HepG2 (cell line): ENCODE measurements around the gene SRC. TPM values are rescaled to one million over a fixed set of nuclear protein-coding genes. Genes with fewer than 3 reads are reported as not detected.

Experiments used
- ATAC-seq: fragments of 200-7000 bp; cut with Tn5 transposase; 3 replicates; pipeline ENCODE4 v1.9.1; 2020; ENCODE audit warnings: mild to moderate bottlenecking, moderate library complexity
- BruUV-seq: library from RNA; stranded (reverse); fragments of 400-500 nt; replicated peaks from 2 replicates; lab custom pipeline; 2021; lab: Mats Ljungman, UMichigan
- CTCF ChIA-PET: fragments of 300-600 bp; formaldehyde crosslinking; extraction: SDS; loops from one replicate; lab custom pipeline; 2021; ENCODE audit warnings: low total read pairs, inconsistent platforms, low intra/inter-chr PET ratio; lab: Yijun Ruan, JAX
- POLR2A ChIA-PET: fragments of 350-600 bp; sonication (Branson Sonifier 250); formaldehyde crosslinking; loops from one replicate; lab custom pipeline; 2020; ENCODE audit warnings: antibody characterized with exemption, inconsistent platforms; lab: Yijun Ruan, JAX
- DNase-seq: peaks from one replicate; pipeline ENCODE4 v3.0.0-alpha.2; 2015; ENCODE audit warnings: low spot score
- FAIRE-seq: peaks from 3 replicates; lab custom pipeline; 2011; peaks lifted over from hg19 to GRCh38; lab: Jason Lieb, UNC
- H2AFZ ChIP-seq: one replicate; pipeline ENCODE4 v1.6.1; 2011; ENCODE audit warnings: low read length, inconsistent platforms
- H3K27ac ChIP-seq: fragments of 300-600 bp; 3 replicates; pipeline ENCODE4 v1.8.0; 2011; ENCODE audit warnings: mixed run types, mild to moderate bottlenecking, mixed read lengths, low read length, inconsistent platforms; ENCODE audit not compliant: insufficient read depth; ENCODE audit errors: extremely low read length
- H3K27me3 ChIP-seq, 2 experiments: fragments of 200-600 bp in 1 of 2; 2 replicates in 1 of 2; 3 replicates in 1 of 2; pipeline versions ENCODE4 v1.6.0 to v1.8.0; 2011; ENCODE audit warnings: low read length in 2 of 2, mild to moderate bottlenecking in 2 of 2, moderate library complexity in 2 of 2, inconsistent platforms in 1 of 2; ENCODE audit not compliant: insufficient read depth in 2 of 2, control insufficient read depth in 1 of 2
- H3K36me3 ChIP-seq, 2 experiments: fragments of 200-600 bp in 1 of 2; replicated peaks in 1 of 2; 2 replicates in 1 of 2; 3 replicates in 1 of 2; pipeline versions ENCODE4 v1.5.1 to v1.8.0; 2011; ENCODE audit warnings: low read length in 2 of 2, inconsistent platforms in 1 of 2; ENCODE audit not compliant: insufficient read depth in 2 of 2, control insufficient read depth in 1 of 2
- H3K4me1 ChIP-seq: 2 replicates; pipeline ENCODE4 v1.5.1; 2012; ENCODE audit warnings: low read length, inconsistent platforms; ENCODE audit not compliant: insufficient read depth
- H3K4me2 ChIP-seq: 2 replicates; pipeline ENCODE4 v1.6.0; 2011; ENCODE audit warnings: low read depth, low read length, inconsistent platforms
- H3K4me3 ChIP-seq, 3 experiments: fragments of 200-600 bp in 1 of 3; sonication (generic), shearing (Covaris generic) in 1 of 3; replicated peaks in 1 of 3; 2 replicates each; pipeline ENCODE4 v1.5.1; 2011 to 2016; ENCODE audit warnings: low read length in 3 of 3, inconsistent platforms in 2 of 3, low read depth in 2 of 3, mild to moderate bottlenecking in 2 of 3, control low read depth in 1 of 3, mixed read lengths in 1 of 3; ENCODE audit not compliant: insufficient read depth in 1 of 3
- H3K79me2 ChIP-seq: one replicate; pipeline ENCODE4 v1.6.1; 2011; ENCODE audit warnings: low read length, inconsistent platforms; ENCODE audit not compliant: insufficient read depth
- H3K9ac ChIP-seq: 2 replicates; pipeline ENCODE4 v1.6.0; 2011; ENCODE audit warnings: mild to moderate bottlenecking, low read depth, low read length, inconsistent platforms; ENCODE audit not compliant: insufficient read depth
- H3K9me3 ChIP-seq: 2 replicates; pipeline ENCODE4 v1.5.1; 2012; ENCODE audit warnings: mild to moderate bottlenecking, low read length
- H4K20me1 ChIP-seq: 2 replicates; pipeline ENCODE4 v1.6.0; 2011; ENCODE audit warnings: inconsistent platforms, mild to moderate bottlenecking, low read length, moderate library complexity; ENCODE audit not compliant: insufficient read depth
- ARNT ChIP-seq: fragments of 450-650 bp; IDR thresholded peaks from 2 replicates; pipeline ENCODE4 v1.6.1; 2017
- CENPT ChIP-seq: sonication (generic); formaldehyde crosslinking; IDR thresholded peaks from 2 replicates; pipeline ENCODE4 v1.8.0; 2022; ENCODE audit warnings: low read depth, mild to moderate bottlenecking, moderate library complexity, missing genetic modification reagents
- FOXA1 ChIP-seq, 2 experiments: fragments of 450-650 bp in 1 of 2; sonication (generic) in 1 of 2; formaldehyde crosslinking in 1 of 2; IDR thresholded peaks; 2 replicates each; pipeline versions ENCODE4 v1.4.0 to v1.6.1; 2016 to 2020; ENCODE audit warnings: missing genetic modification reagents in 1 of 2
- HCFC1 ChIP-seq: fragments of 150-350 bp; IDR thresholded peaks from 2 replicates; pipeline ENCODE4 v1.6.1; 2014; ENCODE audit warnings: low read depth, low read length
- NFE2 ChIP-seq: sonication (generic); formaldehyde crosslinking; IDR thresholded peaks from 2 replicates; pipeline ENCODE4 v1.4.0; 2020; ENCODE audit warnings: missing genetic modification reagents
- NFRKB ChIP-seq: fragments of 450-650 bp; IDR thresholded peaks from 2 replicates; pipeline ENCODE4 v1.6.1; 2017
- RARA ChIP-seq: IDR thresholded peaks from 2 replicates; pipeline ENCODE4 v1.6.1; 2016; ENCODE audit warnings: missing genetic modification reagents, missing compliant biosample characterization
- SIN3B ChIP-seq: fragments of 150-350 bp; IDR thresholded peaks from 2 replicates; pipeline ENCODE4 v1.6.1; 2014; ENCODE audit warnings: low read length
- SOX13 ChIP-seq, 3 experiments: fragments of 450-650 bp in 1 of 3; sonication (generic) in 1 of 3; formaldehyde crosslinking in 1 of 3; IDR thresholded peaks in 2 of 3; conservative IDR thresholded peaks in 1 of 3; 2 replicates each; pipeline versions ENCODE4 v1.5.0 to v1.6.1; 2016 to 2020; ENCODE audit warnings: antibody characterized with exemption in 1 of 3, mild to moderate bottlenecking in 1 of 3, missing compliant biosample characterization in 1 of 3, missing genetic modification reagents in 1 of 3, moderate library complexity in 1 of 3
- SRY ChIP-seq: sonication (generic); formaldehyde crosslinking; IDR thresholded peaks from 2 replicates; pipeline ENCODE4 v1.8.0; 2022; ENCODE audit warnings: mild to moderate bottlenecking, missing genetic modification reagents
- ZFP1 ChIP-seq: IDR thresholded peaks from 2 replicates; pipeline ENCODE4 v1.6.1; 2016
- ZFP41 ChIP-seq: sonication (generic); formaldehyde crosslinking; IDR thresholded peaks from 2 replicates; pipeline ENCODE4 v1.4.0; 2020; ENCODE audit warnings: mild to moderate bottlenecking, missing genetic modification reagents, borderline replicate concordance
- ZMAT3 ChIP-seq: sonication (generic); formaldehyde crosslinking; conservative IDR thresholded peaks from 2 replicates; pipeline ENCODE4 v1.7.0; 2021; ENCODE audit warnings: missing genetic modification reagents
- ZNF207 ChIP-seq: fragments of 450-650 bp; IDR thresholded peaks from 2 replicates; pipeline ENCODE4 v1.6.1; 2016; ENCODE audit warnings: antibody characterized with exemption, borderline replicate concordance
- ZNF282 ChIP-seq: fragments of 450-650 bp; IDR thresholded peaks from 2 replicates; pipeline ENCODE4 v1.6.1; 2018; ENCODE audit not compliant: partially characterized antibody
- ZNF333 ChIP-seq: sonication (generic); formaldehyde crosslinking; IDR thresholded peaks from 2 replicates; pipeline ENCODE4 v1.4.0; 2020; ENCODE audit warnings: mild to moderate bottlenecking, missing genetic modification reagents, borderline replicate concordance
- ZNF557 ChIP-seq: sonication (generic); formaldehyde crosslinking; IDR thresholded peaks from 2 replicates; pipeline ENCODE4 v1.4.0; 2020; ENCODE audit warnings: missing genetic modification reagents
- ZNF761 ChIP-seq: sonication (generic); formaldehyde crosslinking; conservative IDR thresholded peaks from 2 replicates; pipeline ENCODE4 v1.4.0; 2020; ENCODE audit warnings: mild to moderate bottlenecking, missing genetic modification reagents
- ZNF850 ChIP-seq: sonication (generic); formaldehyde crosslinking; conservative IDR thresholded peaks from 2 replicates; pipeline ENCODE4 v1.9.0; 2021; ENCODE audit warnings: mild to moderate bottlenecking, missing genetic modification reagents
- ZSCAN22 ChIP-seq: sonication (generic); formaldehyde crosslinking; IDR thresholded peaks from 2 replicates; pipeline ENCODE4 v1.4.0; 2020; ENCODE audit warnings: mild to moderate bottlenecking, missing genetic modification reagents
- WGBS: methylation state at CpG from one replicate; pipeline ENCODE4 v1.1.6; 2017; ENCODE audit warnings: low lambda C conversion rate; 5-methylcytosine and 5-hydroxymethylcytosine counted together
- in situ Hi-C: cut with HindIII; loops from 2 replicates; pipeline ENCODE4 v1.10.0; 2017; ENCODE audit warnings: low pct_unique_long_range_greater_than_20kb; ENCODE audit not compliant: extremely low pct_ligation_motif_present
- intact Hi-C: fragments of 100-400 bp; cut with micrococcal nuclease; formaldehyde crosslinking; loops from one replicate; pipeline ENCODE4 v1.10.0; 2022; ENCODE audit not compliant: unreplicated experiment
- polyA plus RNA-seq, 8 experiments: library from polyadenylated mRNA; depleted of rRNA in 3 of 8; stranded (reverse) in 7 of 8; unstranded in 1 of 8; fragments of >200 nt; fragmentation: Illumina TruSeq in 4 of 8; extraction: Trizol in 4 of 8; gene quantifications; 2 replicates each; pipeline versions ENCODE4 v1.2.1 to v1.2.3, GENCODE V29; 2011 to 2016; ENCODE audit warnings: low read depth in 4 of 8, missing spikeins in 1 of 8, mixed read lengths in 1 of 8; ENCODE audit not compliant: insufficient read depth in 1 of 8
- total RNA-seq, 5 experiments: library from RNA; depleted of rRNA; stranded (reverse); fragments of >200 nt; fragmentation: Illumina TruSeq; extraction: Trizol; gene quantifications; 2 replicates each; pipeline ENCODE4 v1.2.3, GENCODE V29; 2016; ENCODE audit warnings: low read depth in 1 of 5
- TF ChIP-seq, protein P1 (sequence below): fragments of 450-650 bp; IDR thresholded peaks from 2 replicates; pipeline ENCODE4 v1.6.1; 2016
- TF ChIP-seq, protein P2 (sequence below): sonication (generic); formaldehyde crosslinking; IDR thresholded peaks from 2 replicates; pipeline ENCODE4 v1.4.0; 2020; ENCODE audit warnings: missing genetic modification reagents, borderline replicate concordance

The SRC gene
- total and polyA plus RNA-seq, 2 of the 13 experiments (the other 11 are each of a cell fraction or from before 2014, with no cell fraction given): 54.7 to 192 TPM

DNA sequence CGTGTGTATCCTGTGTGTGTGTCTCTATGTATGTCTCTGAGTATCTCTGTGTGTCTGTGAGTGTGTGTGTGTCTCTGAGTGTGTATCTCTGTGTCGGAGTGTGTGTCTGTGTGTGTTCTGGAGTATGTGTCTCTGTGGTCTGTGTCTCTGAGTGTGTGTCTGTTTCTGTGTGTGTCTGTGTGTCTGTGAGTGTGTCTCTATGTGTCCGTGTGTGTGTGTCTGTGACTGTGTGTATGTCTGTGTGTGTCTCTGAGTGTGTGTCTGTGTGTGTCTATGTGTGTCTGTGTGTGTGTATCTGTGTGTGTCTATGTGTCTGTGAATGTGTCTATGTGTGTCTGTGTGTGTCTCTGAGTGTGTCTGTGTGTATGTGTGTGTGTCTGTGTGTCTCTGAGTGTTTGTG is 73.4 kb downstream of the SRC start:
- ChIA-PET POLR2A (no interaction called here), CTCF (no interaction called here)
- Histone ChIP-seq H3K4me2 (no peak overlapping the region), H2AFZ (no peak overlapping the region), H3K36me3 (no peaks in the 10 kb centered on the region), H3K79me2 (no peaks in the 10 kb centered on the region), H3K9me3 (no peaks in the 10 kb centered on the region), H3K4me1 (peaks cover 14% of the 10 kb centered on the region), H4K20me1 (no peaks in the 10 kb centered on the region), H3K27me3 (peaks cover 33 to 99% of the 10 kb centered on the region in 2 experiments), H3K9ac (no peak overlapping the region), H3K4me3 (no peak overlapping the region), H3K27ac (no peak overlapping the region)
- in situ Hi-C loops (no loop called here), intact Hi-C loops (no loop called here)
- DNase-seq: no peak
- peak; percentile 92 for FAIRE-seq
- ATAC-seq: no peak
- no TSS peak for BruUV-seq
- 57% methylated on average over 3 of the region's 3 CpGs for WGBS
- TF ChIP-seq ZFP41 (CRISPR knock-in tag): no peak
- TF ChIP-seq ZNF333 (CRISPR knock-in tag): no peak
- TF ChIP-seq ZNF557 (CRISPR knock-in tag): no peak
- 0 out of 2 replicates have a peak, but pooled peaks have one; percentile 20 for TF ChIP-seq CENPT (CRISPR knock-in tag)
- TF ChIP-seq ZNF207: 0 out of 2 replicates have a peak, but pooled peaks have one; percentile 48
- no peak for TF ChIP-seq ZNF761 (CRISPR knock-in tag)
- TF ChIP-seq SIN3B: no peak
- TF ChIP-seq SRY (CRISPR knock-in tag): no peak
- TF ChIP-seq HCFC1: 0 out of 2 replicates have a peak, but pooled peaks have one; percentile 2
- TF ChIP-seq ZMAT3 (CRISPR knock-in tag): no peak
- TF ChIP-seq SOX13 (IDR thresholded peaks at IDR 0.05): no peak
- no peak for TF ChIP-seq SOX13 (CRISPR knock-in tag; conservative IDR thresholded peaks at IDR 0.05 in 1 of 2, IDR thresholded peaks at IDR 0.05 in 1 of 2)
- no peak for TF ChIP-seq ZSCAN22
- TF ChIP-seq RARA: no peak
- TF ChIP-seq NFRKB: 0 out of 2 replicates have a peak, but pooled peaks have one; percentile 5
- TF ChIP-seq ZNF850 (CRISPR knock-in tag): no peak
- TF ChIP-seq, protein P1, sequence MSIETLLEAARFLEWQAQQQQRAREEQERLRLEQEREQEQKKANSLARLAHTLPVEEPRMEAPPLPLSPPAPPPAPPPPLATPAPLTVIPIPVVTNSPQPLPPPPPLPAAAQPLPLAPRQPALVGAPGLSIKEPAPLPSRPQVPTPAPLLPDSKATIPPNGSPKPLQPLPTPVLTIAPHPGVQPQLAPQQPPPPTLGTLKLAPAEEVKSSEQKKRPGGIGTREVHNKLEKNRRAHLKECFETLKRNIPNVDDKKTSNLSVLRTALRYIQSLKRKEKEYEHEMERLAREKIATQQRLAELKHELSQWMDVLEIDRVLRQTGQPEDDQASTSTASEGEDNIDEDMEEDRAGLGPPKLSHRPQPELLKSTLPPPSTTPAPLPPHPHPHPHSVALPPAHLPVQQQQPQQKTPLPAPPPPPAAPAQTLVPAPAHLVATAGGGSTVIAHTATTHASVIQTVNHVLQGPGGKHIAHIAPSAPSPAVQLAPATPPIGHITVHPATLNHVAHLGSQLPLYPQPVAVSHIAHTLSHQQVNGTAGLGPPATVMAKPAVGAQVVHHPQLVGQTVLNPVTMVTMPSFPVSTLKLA: no peak
- peak; percentile 26; the same call in 1 of the 2 replicates for TF ChIP-seq FOXA1 (IDR thresholded peaks at IDR 0.05)
- TF ChIP-seq FOXA1 (CRISPR knock-in tag; IDR thresholded peaks at IDR 0.05): no peak
- TF ChIP-seq ZFP1 (CRISPR knock-in tag): no peak
- 0 out of 2 replicates have a peak, but pooled peaks have one; percentile 54 for TF ChIP-seq ARNT
- peak; percentile 91 for TF ChIP-seq ZNF282
- peak; percentile 22; the same call in 1 of the 2 replicates for TF ChIP-seq NFE2 (CRISPR knock-in tag)
- TF ChIP-seq, protein P2, sequence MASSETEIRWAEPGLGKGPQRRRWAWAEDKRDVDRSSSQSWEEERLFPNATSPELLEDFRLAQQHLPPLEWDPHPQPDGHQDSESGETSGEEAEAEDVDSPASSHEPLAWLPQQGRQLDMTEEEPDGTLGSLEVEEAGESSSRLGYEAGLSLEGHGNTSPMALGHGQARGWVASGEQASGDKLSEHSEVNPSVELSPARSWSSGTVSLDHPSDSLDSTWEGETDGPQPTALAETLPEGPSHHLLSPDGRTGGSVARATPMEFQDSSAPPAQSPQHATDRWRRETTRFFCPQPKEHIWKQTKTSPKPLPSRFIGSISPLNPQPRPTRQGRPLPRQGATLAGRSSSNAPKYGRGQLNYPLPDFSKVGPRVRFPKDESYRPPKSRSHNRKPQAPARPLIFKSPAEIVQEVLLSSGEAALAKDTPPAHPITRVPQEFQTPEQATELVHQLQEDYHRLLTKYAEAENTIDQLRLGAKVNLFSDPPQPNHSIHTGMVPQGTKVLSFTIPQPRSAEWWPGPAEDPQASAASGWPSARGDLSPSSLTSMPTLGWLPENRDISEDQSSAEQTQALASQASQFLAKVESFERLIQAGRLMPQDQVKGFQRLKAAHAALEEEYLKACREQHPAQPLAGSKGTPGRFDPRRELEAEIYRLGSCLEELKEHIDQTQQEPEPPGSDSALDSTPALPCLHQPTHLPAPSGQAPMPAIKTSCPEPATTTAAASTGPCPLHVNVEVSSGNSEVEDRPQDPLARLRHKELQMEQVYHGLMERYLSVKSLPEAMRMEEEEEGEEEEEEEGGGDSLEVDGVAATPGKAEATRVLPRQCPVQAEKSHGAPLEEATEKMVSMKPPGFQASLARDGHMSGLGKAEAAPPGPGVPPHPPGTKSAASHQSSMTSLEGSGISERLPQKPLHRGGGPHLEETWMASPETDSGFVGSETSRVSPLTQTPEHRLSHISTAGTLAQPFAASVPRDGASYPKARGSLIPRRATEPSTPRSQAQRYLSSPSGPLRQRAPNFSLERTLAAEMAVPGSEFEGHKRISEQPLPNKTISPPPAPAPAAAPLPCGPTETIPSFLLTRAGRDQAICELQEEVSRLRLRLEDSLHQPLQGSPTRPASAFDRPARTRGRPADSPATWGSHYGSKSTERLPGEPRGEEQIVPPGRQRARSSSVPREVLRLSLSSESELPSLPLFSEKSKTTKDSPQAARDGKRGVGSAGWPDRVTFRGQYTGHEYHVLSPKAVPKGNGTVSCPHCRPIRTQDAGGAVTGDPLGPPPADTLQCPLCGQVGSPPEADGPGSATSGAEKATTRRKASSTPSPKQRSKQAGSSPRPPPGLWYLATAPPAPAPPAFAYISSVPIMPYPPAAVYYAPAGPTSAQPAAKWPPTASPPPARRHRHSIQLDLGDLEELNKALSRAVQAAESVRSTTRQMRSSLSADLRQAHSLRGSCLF: no peak
